GM21737 (cell line): Measurements from ENCODE around the gene RMDN2.
"Not testable (repeated sequence)": the region's sequence is repeated elsewhere in the genome, so short reads cannot be mapped to it uniquely, and the experiment has no call there.

Experiments used
- ATAC-seq: cut with Tn5 transposase; IDR thresholded peaks from one replicate; pipeline ENCODE4 v1.9.1; 2021; ENCODE audit warnings: mild to moderate bottlenecking, moderate library complexity; ENCODE audit not compliant: unreplicated experiment

RMDN2 gene

DNA sequence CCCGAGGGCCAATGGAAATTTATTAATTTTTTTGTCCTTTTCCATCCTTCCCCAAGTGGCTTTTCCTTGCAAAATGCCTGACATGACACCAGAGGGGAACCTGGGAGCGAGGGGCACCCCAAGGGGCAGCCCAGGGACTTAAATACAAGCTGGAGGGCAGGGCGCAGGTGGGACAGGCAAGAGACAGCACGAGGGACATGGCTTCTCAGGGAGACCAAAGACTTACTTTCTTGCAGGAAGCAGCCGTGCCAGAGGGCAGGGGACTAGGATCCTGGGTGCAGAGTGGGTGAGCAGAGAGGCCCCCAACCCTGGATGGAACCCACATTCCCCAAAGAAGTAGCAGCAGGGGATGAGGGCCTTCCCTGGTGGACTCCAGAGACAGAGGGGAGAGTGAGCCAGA is 5.3 kb downstream of the RMDN2 start:
- ATAC-seq: not testable (repeated sequence)

DNA sequence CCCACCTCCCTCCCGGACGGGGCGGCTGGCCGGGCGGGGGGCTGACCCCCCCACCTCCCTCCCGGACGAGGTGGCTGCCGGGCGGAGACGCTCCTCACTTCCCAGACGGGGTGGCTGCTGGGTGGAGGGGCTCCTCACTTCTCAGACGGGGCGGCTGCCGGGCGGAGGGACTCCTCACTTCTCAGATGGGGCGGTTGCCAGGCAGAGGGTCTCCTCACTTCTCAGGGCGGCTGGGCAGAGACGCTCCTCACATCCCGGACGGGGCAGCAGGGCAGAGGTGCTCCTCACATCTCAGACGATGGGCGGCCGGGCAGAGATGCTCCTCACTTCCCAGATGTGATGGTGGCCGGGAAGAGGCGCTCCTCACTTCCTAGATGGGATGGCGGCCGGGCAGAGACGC is 7.8 kb downstream of the RMDN2 start:
- not testable (repeated sequence) for ATAC-seq

GRCh38 chr2:37934591-37935513 is 9.8 kb downstream of the RMDN2 start:
- ATAC-seq: peak; percentile 80

DNA sequence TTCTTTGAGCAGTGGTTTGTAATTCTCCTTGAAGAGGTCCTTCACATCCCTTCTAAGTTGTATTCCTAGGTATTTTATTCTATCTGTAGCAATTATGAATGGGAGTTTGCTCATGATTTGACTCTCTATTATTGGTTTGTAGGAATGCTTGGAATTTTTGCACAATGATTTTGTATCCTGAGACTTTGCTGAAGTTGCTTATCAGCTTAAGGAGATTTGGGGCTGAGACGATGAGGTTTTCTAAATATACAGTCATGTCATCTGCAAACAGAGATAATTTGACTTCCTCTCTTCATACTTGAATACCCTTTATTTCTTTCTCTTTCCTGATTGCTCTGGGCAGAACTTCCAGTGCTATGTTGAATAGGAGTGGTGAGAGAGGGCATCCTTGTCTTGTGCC is 12.5 kb downstream of the RMDN2 start:
- ATAC-seq: not testable (repeated sequence)

- not testable (repeated sequence) for ATAC-seq
These were observed 16.2 kb downstream of the RMDN2 start for GRCh38 chr2:37941267-37941666.

GRCh38 chr2:37944268-37944667 is 19.2 kb downstream of the RMDN2 start:
- no peak for ATAC-seq

GRCh38 chr2:37947306-37947705 is 22.2 kb downstream of the RMDN2 start:
- ATAC-seq: no peak

DNA sequence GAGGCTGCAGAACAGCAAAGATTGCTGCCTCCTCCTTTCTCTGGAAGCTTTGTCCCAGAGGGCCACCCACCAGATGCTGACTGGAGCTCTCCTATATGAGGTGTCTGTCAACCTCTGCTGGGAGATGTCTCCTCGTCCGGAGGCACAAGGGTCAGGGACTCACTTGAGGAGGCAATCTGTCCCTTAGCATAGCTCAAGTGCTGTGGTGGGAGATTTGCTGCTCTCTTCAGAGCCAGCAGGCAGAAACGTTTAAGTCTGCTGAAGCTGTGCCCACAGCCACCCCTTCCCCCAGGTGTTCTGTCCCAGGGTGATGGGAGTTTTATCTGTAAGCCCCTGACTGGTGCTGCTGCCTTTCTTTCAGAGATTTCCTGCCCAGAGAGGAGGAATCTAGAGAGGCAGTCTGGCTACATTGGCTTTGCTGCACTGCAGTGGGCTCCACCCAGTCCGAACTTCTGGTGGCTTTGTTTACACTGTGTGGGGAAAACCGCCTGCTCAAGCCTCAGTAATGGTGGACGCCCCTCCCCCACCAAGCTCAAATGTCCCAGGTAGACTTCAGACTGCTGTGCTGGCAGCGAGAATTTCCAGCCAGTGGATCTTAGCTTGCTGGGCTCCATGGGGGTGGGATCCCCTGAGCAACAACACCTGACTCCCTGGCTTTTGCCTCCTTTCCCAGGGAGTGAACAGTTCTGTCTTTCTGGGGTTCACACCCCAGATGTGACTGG is 37.1 kb downstream of the RMDN2 start:
- not testable (repeated sequence) for ATAC-seq

DNA sequence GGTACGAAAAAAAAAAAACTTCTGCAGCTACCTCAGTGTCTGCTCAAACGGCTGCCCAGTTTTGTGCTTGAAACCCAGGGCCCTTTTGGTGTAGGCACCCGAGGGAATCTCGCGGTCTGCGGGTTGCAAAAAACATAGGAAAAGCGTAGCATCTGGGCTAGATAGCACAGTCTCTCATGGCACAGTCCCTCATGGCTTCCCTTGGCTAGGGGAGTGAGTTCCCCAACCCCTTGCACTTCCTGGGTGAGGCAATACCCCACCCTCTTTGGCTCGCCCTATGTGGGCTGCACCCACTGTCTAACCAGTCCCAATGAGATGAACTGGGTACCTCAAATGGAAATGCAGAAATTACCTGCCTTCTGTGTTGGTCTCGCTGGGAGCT is 37.6 kb downstream of the RMDN2 start:
- ATAC-seq: not testable (repeated sequence)

DNA sequence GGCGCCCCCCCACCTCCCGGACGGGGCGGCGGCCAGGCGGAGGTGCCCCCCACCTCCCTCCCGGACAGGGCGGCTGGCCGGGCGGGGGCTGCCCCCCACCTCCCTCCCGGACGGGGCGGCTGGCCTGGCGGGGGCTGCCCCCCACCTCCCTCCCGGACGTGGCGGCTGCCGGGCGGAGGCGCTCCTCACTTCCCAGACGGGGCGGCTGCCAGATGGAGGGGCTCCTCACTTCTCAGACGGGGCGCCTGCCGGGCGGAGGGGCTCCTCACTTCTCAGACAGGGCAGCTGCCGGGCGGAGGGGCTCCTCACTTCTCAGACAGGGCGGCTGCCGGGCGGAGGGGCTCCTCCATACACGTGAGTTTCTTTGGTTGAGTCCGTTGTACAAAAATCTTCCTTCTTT is 38.8 kb downstream of the RMDN2 start:
- ATAC-seq: not testable (repeated sequence)

DNA sequence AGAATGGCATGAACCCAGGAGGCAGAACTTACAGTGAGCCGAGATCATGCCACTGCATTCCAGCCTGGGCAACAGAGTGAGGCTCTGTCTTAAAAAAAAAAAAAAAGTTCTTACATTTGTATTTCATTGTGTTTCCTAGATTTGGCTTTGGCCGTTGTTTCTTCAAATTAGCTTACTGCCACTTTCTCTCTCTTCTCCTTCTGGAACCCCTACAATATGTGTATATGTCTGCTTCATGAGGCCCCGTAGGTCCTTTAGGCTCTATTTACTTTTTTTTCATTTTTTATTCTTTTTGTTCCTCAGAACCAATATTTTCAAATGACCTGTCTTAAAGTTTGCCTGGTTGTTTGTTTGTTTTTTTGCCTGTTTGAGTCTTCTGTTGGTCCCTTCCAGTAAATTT is 41.2 kb downstream of the RMDN2 start:
- ATAC-seq: no peak

DNA sequence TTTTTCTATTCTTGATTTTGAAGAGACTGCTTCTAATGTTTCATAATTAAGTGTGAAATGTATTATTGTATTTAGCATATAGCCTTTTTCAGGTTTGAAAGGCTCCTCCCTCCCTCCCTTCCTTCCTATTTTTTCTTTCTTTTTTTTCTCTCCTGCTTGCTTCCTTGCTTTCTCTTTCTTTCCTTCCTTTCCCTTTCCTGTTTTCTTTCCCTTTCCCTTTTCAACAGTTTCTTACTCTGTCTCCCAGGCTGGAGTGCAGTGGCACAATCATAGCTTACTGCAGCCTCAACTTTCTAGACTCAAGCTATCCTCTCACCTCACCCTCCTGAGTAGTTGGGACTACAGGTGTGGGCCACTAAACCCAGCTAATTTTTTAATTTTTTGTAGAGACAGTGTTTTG is 44.6 kb downstream of the RMDN2 start:
- no peak for ATAC-seq

DNA sequence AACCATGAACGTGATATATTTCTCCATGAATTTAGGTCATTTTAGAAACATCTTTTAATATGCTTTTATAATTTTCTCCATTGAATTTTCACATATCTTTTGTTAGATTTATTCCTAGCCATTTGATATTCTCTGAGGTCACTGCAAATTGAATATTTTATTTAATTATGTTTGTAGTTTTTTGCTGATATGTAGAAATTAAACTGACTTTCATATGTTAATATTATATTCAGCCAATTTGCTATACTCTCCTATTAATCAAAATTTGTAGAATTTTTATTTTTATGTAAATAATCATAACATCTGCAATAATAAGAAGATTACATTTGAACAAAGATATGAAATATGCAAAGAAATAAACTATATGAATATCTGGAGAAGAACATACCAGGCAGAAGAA is 46.9 kb downstream of the RMDN2 start:
- no peak for ATAC-seq

GRCh38 chr2:37973615-37974353 is 48.7 kb downstream of the RMDN2 start:
- ATAC-seq: no peak

- ATAC-seq: no peak
These were observed 50.7 kb downstream of the RMDN2 start for GRCh38 chr2:37975808-37976207.

GRCh38 chr2:37976411-37976810 is 51.3 kb downstream of the RMDN2 start:
- ATAC-seq: no peak

- ATAC-seq: no peak
These were observed 57.1 kb downstream of the RMDN2 start for GRCh38 chr2:37982147-37982582.

GRCh38 chr2:37982847-37983246 is 57.8 kb downstream of the RMDN2 start:
- ATAC-seq: no peak

DNA sequence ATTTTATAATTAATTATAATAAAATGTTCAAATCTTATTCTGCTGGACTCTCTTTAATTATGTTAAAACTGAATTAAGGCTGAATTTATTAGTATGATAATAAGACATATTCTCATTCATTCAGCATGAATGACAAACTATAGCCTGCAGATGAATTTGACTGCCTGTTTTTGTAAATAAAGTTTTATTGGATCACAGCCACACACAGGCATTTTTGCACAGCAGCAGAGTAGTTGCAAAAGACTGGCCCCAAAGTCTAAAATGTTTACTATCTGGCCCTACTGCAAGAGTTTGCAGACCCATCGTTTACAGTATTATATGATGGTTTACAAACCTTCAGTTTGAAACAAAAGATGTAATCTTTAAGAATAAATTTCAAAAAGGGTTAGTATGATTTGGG is 58.6 kb downstream of the RMDN2 start:
- no peak for ATAC-seq

DNA sequence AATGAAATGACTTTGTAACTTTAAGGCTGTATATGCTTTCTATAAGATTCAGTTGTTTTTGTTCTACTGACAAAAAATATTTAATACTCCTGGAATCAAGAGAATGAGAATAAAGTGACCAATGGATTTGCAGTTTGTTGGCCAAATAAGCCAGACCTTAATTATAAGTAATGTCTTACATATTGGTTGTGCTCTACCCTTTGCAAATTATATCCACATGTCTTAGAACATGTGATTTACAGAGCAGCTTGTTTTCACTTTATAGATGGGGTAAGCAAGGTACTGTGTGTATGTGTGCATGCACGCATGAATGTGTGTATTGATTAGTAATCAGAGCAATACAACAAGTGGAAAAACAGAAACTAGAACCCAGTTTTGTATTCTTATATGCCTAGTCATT is 59.1 kb downstream of the RMDN2 start:
- no peak for ATAC-seq

- no peak for ATAC-seq
These were observed 59.5 kb downstream of the RMDN2 start for GRCh38 chr2:37984589-37984988.
